Measurements from ENCODE around the gene UBXN6.

Gene UBXN6

GRCh38 chr19:4445963-4446703 is 11.5 kb downstream of the UBXN6 start:
- in situ Hi-C loops (cut with MboI; ENCODE audit: low sequenced_read_pairs): no loop called here
- Histone ChIP-seq H3K36me3 (replicated peaks) (peaks cover 81% of the 10 kb centered on the region), H3K27me3 (ENCODE audit: low read depth) (no peaks in the 10 kb centered on the region), H3K4me3 (no peak overlapping the region), H3K9me3 (no peaks in the 10 kb centered on the region), H3K4me1 (no peaks in the 10 kb centered on the region)
- no peak for DNase-seq (ENCODE audit: low spot score in 2 of 2)

DNA sequence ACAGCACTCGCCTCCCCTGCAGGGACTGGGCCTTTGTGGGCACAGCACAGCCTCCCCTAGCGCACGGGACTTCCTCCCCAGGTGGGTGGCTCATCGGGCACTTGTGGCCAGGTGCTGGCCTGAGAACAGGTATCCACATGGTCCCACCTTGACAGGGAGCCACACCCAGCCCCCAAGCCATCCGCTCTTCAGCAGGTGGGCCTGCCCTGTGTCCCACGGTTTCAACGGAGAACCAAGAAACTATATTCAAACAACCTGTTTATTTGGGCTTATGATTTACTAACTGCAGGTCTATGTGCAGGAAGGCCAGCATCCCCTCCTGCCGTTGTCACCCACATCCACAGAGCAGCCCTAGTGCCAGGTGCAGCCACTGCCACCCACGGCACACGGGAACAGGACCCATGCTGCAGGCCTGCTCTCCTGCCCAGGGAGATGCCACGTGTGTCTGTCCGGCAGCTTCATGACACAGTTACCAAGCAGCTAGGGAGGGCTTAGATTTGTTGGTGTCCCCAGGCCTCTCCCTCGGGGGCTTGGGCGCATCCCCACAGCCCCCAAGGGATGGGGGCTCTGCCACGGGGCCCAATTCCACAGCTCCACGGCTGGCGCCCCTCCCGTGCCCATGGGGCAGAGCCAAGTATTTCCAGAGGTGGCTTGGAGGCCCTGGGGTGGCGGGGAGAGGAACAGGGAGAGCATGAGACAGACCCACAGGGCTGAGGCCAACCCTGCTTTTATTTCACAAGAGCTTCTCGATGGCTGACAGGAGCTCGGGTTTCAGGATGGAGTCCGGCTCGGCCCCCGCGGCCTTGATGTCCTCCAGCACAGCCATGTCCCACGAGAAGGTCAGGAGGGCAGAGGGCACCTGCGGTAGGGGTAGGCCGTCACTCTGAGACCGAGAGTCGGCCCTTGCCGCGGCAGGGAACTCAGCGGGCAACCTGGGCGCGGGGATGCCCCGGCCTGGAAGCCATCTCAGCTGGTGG is 12.5 kb downstream of the UBXN6 start:
- Histone ChIP-seq H3K27me3 (ENCODE audit: low read depth) (no peaks in the 10 kb centered on the region), H3K4me3 (no peak overlapping the region), H3K9me3 (no peaks in the 10 kb centered on the region), H3K4me1 (no peaks in the 10 kb centered on the region), H3K36me3 (replicated peaks) (peaks cover 86% of the 10 kb centered on the region)
- DNase-seq (ENCODE audit: low spot score in 2 of 2): peak; percentile 25 to 55
- in situ Hi-C loops (cut with MboI; ENCODE audit: low sequenced_read_pairs): no loop called here

DNA sequence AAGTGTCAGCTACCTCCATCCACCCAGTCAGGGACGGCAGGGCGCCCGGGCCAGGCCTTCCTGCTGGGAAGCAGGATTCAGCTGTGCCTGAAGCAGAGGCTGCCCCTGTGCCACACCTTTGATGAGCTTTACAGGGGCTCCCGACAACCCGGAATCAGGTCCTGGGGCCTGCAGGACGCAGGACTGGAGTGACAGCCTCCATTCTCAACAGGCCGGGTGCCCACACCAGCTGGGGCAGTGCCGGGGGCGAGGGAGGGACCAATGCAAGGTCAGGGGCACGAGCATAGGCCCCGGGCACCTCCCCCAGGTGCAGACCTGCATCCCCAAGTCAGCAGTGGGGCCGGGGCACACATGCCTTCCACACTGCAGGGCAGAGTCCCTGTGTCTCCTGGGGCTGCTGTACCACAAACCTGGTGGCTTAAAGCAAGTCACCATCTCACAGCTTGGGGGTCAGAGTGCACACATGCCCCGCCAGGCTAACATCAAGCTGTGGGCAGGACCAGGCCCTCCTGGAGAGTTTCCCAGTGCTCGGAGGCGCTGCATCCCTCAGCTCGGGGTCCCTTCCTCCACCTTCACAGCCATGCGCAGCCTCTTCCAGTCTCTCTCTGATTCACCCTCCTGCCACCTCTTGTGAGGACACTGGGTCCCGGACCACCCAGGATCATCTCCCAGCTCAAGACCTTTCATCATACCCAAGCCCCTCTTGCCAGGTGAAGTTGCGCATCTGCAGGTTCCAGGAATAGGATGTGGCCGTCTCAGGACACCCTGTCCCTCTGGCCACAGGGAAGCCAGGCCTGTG is 13.4 kb downstream of the UBXN6 start:
- in situ Hi-C loops (cut with MboI; ENCODE audit: low sequenced_read_pairs): no loop called here
- Histone ChIP-seq H3K4me1 (no peaks in the 10 kb centered on the region), H3K36me3 (replicated peaks) (peaks cover 91% of the 10 kb centered on the region), H3K9me3 (no peaks in the 10 kb centered on the region), H3K4me3 (no peak overlapping the region), H3K27me3 (ENCODE audit: low read depth) (no peaks in the 10 kb centered on the region)
- DNase-seq (ENCODE audit: low spot score in 2 of 2): no peak

DNA sequence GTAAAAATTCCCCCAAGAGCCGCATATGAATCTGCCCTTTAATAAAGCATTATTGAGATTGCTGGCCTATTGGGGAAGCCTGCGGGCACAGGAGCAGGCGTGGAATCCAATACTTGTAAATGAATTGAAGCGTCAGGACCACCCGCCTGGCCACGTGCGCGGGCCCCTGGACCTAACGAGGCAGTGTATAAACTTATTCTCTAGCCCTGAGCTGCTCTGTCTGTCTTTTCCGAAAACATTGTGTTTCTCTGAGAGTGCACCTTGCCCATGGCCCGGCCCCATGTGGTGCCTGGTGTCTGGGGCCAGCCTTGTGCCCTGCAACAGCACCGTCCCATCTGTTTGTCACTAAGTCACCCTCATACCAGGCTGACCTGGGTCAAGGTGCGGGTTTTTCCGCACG is 14.4 kb downstream of the UBXN6 start:
- no peaks in the 10 kb centered on the region for H3K9me3 ChIP-seq
- H3K27me3 ChIP-seq (ENCODE audit: low read depth): no peaks in the 10 kb centered on the region
- in situ Hi-C loops (cut with MboI; ENCODE audit: low sequenced_read_pairs): no loop called here
- no peaks in the 10 kb centered on the region for H3K4me1 ChIP-seq
- no peak overlapping the region for H3K4me3 ChIP-seq
- peaks cover 93% of the 10 kb centered on the region for H3K36me3 ChIP-seq (replicated peaks)
- no peak for DNase-seq (ENCODE audit: low spot score in 2 of 2)

DNA sequence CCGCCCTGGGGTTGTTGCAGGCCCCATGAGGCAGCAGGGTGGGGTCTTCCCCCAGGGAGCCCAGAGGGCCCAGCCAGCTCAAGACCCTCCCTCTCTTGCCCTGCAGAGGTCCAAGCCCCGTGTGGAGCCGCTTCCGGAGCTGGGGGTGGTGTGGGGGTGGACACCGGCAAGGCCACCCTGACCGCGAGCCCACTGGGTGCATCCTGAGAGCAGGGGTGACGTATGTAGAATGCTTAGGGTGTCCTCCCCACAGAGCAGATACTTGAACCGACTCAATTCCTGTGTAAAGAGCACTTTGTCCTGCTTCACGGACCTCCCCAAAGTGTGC is 14.8 kb downstream of the UBXN6 start:
- H3K36me3 ChIP-seq (replicated peaks): peaks cover 93% of the 10 kb centered on the region
- no peak for DNase-seq (ENCODE audit: low spot score in 2 of 2)
- in situ Hi-C loops (cut with MboI; ENCODE audit: low sequenced_read_pairs): no loop called here

GRCh38 chr19:4441994-4442818 is 15.4 kb downstream of the UBXN6 start:
- Histone ChIP-seq H3K4me1 (no peaks in the 10 kb centered on the region), H3K4me3 (no peak overlapping the region), H3K9me3 (no peaks in the 10 kb centered on the region), H3K36me3 (replicated peaks) (peaks cover 93% of the 10 kb centered on the region), H3K27me3 (ENCODE audit: low read depth) (no peaks in the 10 kb centered on the region)
- DNase-seq (ENCODE audit: low spot score in 2 of 2): no peak
- in situ Hi-C loops (cut with MboI; ENCODE audit: low sequenced_read_pairs): no loop called here

More for the DNA sequence above, 14.8 kb downstream of the UBXN6 start:
- H3K27me3 ChIP-seq (ENCODE audit: low read depth): no peaks in the 10 kb centered on the region
- H3K9me3 ChIP-seq: no peaks in the 10 kb centered on the region
- no peak overlapping the region for H3K4me3 ChIP-seq
- H3K4me1 ChIP-seq: no peaks in the 10 kb centered on the region

GRCh38 chr19:4439243-4439642 is 18.4 kb downstream of the UBXN6 start:
- H3K4me1 ChIP-seq: no peaks in the 10 kb centered on the region
- no peaks in the 10 kb centered on the region for H3K27me3 ChIP-seq (ENCODE audit: low read depth)
- H3K9me3 ChIP-seq: no peaks in the 10 kb centered on the region
- H3K36me3 ChIP-seq (replicated peaks): peaks cover 91% of the 10 kb centered on the region
- in situ Hi-C loops (cut with MboI; ENCODE audit: low sequenced_read_pairs): no loop called here
- no peak for DNase-seq (ENCODE audit: low spot score in 2 of 2)
- no peak overlapping the region for H3K4me3 ChIP-seq

GRCh38 chr19:4437103-4437502 is 20.5 kb downstream of the UBXN6 start:
- no peak for DNase-seq (ENCODE audit: low spot score in 2 of 2)
- Histone ChIP-seq H3K4me3 (no peak overlapping the region), H3K36me3 (replicated peaks) (peaks cover 93% of the 10 kb centered on the region), H3K27me3 (ENCODE audit: low read depth) (no peaks in the 10 kb centered on the region), H3K9me3 (no peaks in the 10 kb centered on the region), H3K4me1 (no peaks in the 10 kb centered on the region)
- in situ Hi-C loops (cut with MboI; ENCODE audit: low sequenced_read_pairs): no loop called here

DNA sequence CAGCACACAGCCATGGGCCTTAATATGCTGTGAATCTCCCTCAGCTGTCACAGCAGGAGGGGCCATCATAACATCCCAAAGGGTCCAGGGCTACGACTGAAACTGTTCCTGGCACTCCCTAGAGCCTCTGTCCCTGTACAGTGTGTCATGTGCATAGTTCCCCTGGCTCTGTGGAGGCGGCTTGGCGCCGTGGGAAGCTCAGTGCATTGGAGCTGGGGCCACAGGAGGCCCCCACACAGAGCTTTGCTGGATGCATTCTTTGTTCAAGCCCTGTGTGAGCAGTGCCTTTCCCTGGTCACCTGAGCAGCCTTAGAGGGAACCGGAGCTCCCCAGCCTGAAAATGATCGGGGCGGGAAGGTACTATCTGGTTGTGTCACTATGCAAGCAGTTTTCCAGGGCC is 21.4 kb downstream of the UBXN6 start:
- Histone ChIP-seq H3K36me3 (replicated peaks) (peaks cover 95% of the 10 kb centered on the region), H3K9me3 (no peaks in the 10 kb centered on the region), H3K4me3 (no peak overlapping the region), H3K27me3 (ENCODE audit: low read depth) (no peaks in the 10 kb centered on the region), H3K4me1 (no peaks in the 10 kb centered on the region)
- no peak for DNase-seq (ENCODE audit: low spot score in 2 of 2)
- in situ Hi-C loops (cut with MboI; ENCODE audit: low sequenced_read_pairs): no loop called here

DNA sequence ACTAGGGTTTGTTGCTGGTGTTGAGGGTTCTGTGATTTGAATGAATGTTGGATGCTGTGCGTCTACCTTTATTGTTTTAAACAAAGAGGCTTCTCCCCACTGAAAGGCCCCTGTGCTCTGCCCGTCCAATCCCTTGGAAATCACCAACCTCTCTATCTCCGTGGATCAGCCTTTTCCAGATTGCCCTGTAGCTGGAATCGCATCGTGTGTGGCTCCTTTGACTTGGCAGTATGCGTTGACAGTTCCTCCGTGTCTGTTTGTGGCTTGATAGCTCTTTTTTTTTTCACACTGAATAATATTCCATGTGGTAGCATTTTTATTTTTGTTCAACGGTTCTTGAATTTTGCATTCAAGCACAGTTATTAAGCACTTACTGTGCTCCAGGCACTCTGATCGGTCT is 23.2 kb downstream of the UBXN6 start:
- no peaks in the 10 kb centered on the region for H3K9me3 ChIP-seq
- H3K4me3 ChIP-seq: no peak overlapping the region
- in situ Hi-C loops (cut with MboI; ENCODE audit: low sequenced_read_pairs): no loop called here
- H3K36me3 ChIP-seq (replicated peaks): peaks cover 98% of the 10 kb centered on the region
- no peaks in the 10 kb centered on the region for H3K4me1 ChIP-seq
- no peak for DNase-seq (ENCODE audit: low spot score in 2 of 2)
- no peaks in the 10 kb centered on the region for H3K27me3 ChIP-seq (ENCODE audit: low read depth)

DNA sequence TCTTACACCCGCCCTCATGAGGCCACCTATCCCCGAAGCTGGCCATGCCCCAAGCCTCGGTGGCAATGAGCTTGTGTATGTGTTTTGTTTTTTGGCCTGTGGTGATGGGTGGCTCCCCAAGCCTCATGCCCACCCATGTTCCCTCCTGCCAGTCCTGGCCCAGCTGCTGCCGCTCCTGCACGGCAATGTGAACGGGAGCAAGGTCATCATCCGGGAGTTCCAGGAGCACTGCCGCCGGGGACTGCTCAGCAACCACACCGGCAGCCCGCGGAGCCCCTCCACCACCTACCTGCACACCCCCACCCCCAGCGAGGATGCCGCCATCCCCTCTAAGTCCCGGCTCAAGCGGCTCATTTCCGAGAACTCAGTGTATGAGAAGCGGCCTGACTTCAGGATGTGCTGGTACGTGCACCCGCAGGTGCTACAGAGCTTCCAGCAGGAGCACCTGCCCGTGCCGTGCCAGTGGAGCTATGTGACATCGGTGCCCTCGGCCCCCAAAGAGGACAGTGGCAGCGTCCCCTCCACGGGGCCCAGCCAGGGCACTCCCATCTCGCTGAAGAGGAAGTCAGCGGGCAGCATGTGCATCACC is 24.6 kb downstream of the UBXN6 start:
- peaks cover 96% of the 10 kb centered on the region for H3K36me3 ChIP-seq (replicated peaks)
- H3K27me3 ChIP-seq (ENCODE audit: low read depth): no peaks in the 10 kb centered on the region
- in situ Hi-C loops (cut with MboI; ENCODE audit: low sequenced_read_pairs): no loop called here
- no peak for DNase-seq (ENCODE audit: low spot score in 2 of 2)
- H3K9me3 ChIP-seq: no peaks in the 10 kb centered on the region
- H3K4me1 ChIP-seq: no peaks in the 10 kb centered on the region
- H3K4me3 ChIP-seq: no peak overlapping the region

DNA sequence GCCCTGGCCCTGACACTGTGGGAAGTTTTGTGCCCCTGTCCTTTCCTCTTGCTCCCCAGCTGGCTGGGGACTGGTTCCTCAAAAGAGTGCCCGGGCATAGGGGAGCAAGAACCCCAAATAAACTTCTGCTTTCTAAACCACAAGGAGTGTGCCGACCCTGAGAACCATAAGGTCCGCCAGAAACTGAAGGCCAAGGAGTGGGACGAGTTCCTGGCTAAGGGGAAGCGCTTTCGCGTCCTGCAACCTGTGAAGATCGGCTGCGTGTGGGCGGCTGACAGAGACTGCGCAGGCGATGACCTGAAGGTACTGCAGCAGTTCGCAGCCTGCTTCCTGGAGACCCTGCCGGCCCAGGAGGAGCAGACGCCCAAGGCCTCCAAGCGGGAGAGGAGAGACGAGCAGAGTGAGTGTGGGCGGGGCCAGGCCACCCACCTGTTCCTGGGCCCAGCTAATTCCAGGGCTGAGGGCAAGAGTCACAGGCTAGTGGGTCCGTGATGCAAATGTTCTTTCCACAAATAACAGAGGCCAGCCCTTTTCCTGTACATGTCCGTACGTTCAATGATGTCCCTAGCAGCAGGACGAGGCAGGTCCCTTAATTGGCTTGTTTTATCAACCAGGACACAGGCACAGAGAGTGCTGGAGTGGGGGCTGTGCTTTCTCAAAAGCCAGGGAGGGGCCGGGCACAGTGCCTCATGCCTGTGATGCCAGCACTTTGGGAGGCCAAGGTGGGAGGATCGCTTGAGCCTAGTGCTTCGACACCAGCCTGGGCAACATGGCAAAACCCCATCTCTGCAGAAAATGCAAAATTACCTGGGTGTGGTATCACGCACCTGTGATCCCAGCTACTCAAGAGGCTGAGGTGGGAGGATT is 25.6 kb downstream of the UBXN6 start:
- Histone ChIP-seq H3K4me3 (no peak overlapping the region), H3K4me1 (no peaks in the 10 kb centered on the region), H3K9me3 (no peaks in the 10 kb centered on the region), H3K27me3 (ENCODE audit: low read depth) (no peaks in the 10 kb centered on the region), H3K36me3 (replicated peaks) (peaks cover 86% of the 10 kb centered on the region)
- in situ Hi-C loops (cut with MboI; ENCODE audit: low sequenced_read_pairs): no loop called here
- no peak for DNase-seq (ENCODE audit: low spot score in 2 of 2)
